Measurements from ENCODE around the gene ZNF688.
"Not testable (repeated sequence)": the region's sequence is repeated elsewhere in the genome, so short reads cannot be mapped to it uniquely, and the experiment has no call there.

The ZNF688 gene

GRCh38 chr16:30526137-30526822 is 45.2 kb downstream of the ZNF688 start, which contains the start of gene ZNF768:
Gene ZNF768 (minus strand): TSS chr16:30526566. CDS start chr16:30526413, 153 bp downstream.
- Histone ChIP-seq H3K27ac (ENCODE audit: insufficient read depth, low read length, poor library complexity, severe bottlenecking) (peak within 1 kb of the TSS; percentile 63), H3K36me3 (ENCODE audit: control insufficient read depth, insufficient read depth, low read length) (peaks cover 11% of the 10 kb centered on the region), H3K4me1 (ENCODE audit: control insufficient read depth, insufficient read depth, low read length, poor library complexity, severe bottlenecking) (peaks cover 12% of the 10 kb centered on the region), H3K4me3 (ENCODE audit: insufficient read depth, low read depth, low read length, poor library complexity, severe bottlenecking) (peak within 1 kb of the TSS; percentile 90), H3K9me3 (ENCODE audit: control insufficient read depth, low read length) (no peaks in the 10 kb centered on the region), H3K27me3 (replicated peaks; ENCODE audit: control insufficient read depth, insufficient read depth, low read length, poor library complexity, severe bottlenecking) (no peaks in the 10 kb centered on the region)
- peak in 2 of 3 donors; percentile 23 to 26 for DNase-seq

GRCh38 chr16:30525844-30526136 is 45.7 kb downstream of the ZNF688 start:
- Histone ChIP-seq H3K27ac (ENCODE audit: insufficient read depth, low read length, poor library complexity, severe bottlenecking) (peak overlapping the region; percentile 30), H3K36me3 (ENCODE audit: control insufficient read depth, insufficient read depth, low read length) (peaks cover 11% of the 10 kb centered on the region), H3K9me3 (ENCODE audit: control insufficient read depth, low read length) (no peaks in the 10 kb centered on the region), H3K4me3 (ENCODE audit: insufficient read depth, low read depth, low read length, poor library complexity, severe bottlenecking) (peak overlapping the region; percentile 50), H3K4me1 (ENCODE audit: control insufficient read depth, insufficient read depth, low read length, poor library complexity, severe bottlenecking) (peaks cover 12% of the 10 kb centered on the region), H3K27me3 (replicated peaks; ENCODE audit: control insufficient read depth, insufficient read depth, low read length, poor library complexity, severe bottlenecking) (no peaks in the 10 kb centered on the region)
- DNase-seq = no peak

GRCh38 chr16:30524575-30525568 is 46.6 kb downstream of the ZNF688 start:
- Histone ChIP-seq H3K9me3 (ENCODE audit: control insufficient read depth, low read length) (no peaks in the 10 kb centered on the region), H3K36me3 (ENCODE audit: control insufficient read depth, insufficient read depth, low read length) (peaks cover 19% of the 10 kb centered on the region), H3K27ac (ENCODE audit: insufficient read depth, low read length, poor library complexity, severe bottlenecking) (peak overlapping the region; percentile 30), H3K27me3 (replicated peaks; ENCODE audit: control insufficient read depth, insufficient read depth, low read length, poor library complexity, severe bottlenecking) (no peaks in the 10 kb centered on the region), H3K4me3 (ENCODE audit: insufficient read depth, low read depth, low read length, poor library complexity, severe bottlenecking) (no peak overlapping the region), H3K4me1 (ENCODE audit: control insufficient read depth, insufficient read depth, low read length, poor library complexity, severe bottlenecking) (peaks cover 12% of the 10 kb centered on the region)
- no peak for DNase-seq

- peaks cover 12% of the 10 kb centered on the region for H3K4me1 ChIP-seq (ENCODE audit: control insufficient read depth, insufficient read depth, low read length, poor library complexity, severe bottlenecking)
- H3K27ac ChIP-seq (ENCODE audit: insufficient read depth, low read length, poor library complexity, severe bottlenecking) = no peak overlapping the region
- no peaks in the 10 kb centered on the region for H3K27me3 ChIP-seq (replicated peaks; ENCODE audit: control insufficient read depth, insufficient read depth, low read length, poor library complexity, severe bottlenecking)
- no peak for DNase-seq
- no peaks in the 10 kb centered on the region for H3K9me3 ChIP-seq (ENCODE audit: control insufficient read depth, low read length)
- no peak overlapping the region for H3K4me3 ChIP-seq (ENCODE audit: insufficient read depth, low read depth, low read length, poor library complexity, severe bottlenecking)
- H3K36me3 ChIP-seq (ENCODE audit: control insufficient read depth, insufficient read depth, low read length) = peaks cover 28% of the 10 kb centered on the region
Observed at GRCh38 chr16:30523768-30524574, 47.5 kb downstream of the ZNF688 start.

GRCh38 chr16:30522702-30523463 is 48.6 kb downstream of the ZNF688 start:
- DNase-seq; H3K9me3 ChIP-seq (ENCODE audit: control insufficient read depth, low read length); H3K4me3 ChIP-seq (ENCODE audit: insufficient read depth, low read depth, low read length, poor library complexity, severe bottlenecking); H3K27me3 ChIP-seq (replicated peaks; ENCODE audit: control insufficient read depth, insufficient read depth, low read length, poor library complexity, severe bottlenecking); H3K27ac ChIP-seq (ENCODE audit: insufficient read depth, low read length, poor library complexity, severe bottlenecking): not testable (repeated sequence)
- H3K36me3 ChIP-seq (ENCODE audit: control insufficient read depth, insufficient read depth, low read length) = peaks cover 39% of the 10 kb centered on the region
- peaks cover 12% of the 10 kb centered on the region for H3K4me1 ChIP-seq (ENCODE audit: control insufficient read depth, insufficient read depth, low read length, poor library complexity, severe bottlenecking)

GRCh38 chr16:30521873-30522641 is 49.5 kb downstream of the ZNF688 start:
- DNase-seq = no peak
- Histone ChIP-seq H3K4me3 (ENCODE audit: insufficient read depth, low read depth, low read length, poor library complexity, severe bottlenecking) (no peak overlapping the region), H3K4me1 (ENCODE audit: control insufficient read depth, insufficient read depth, low read length, poor library complexity, severe bottlenecking) (peaks cover 4% of the 10 kb centered on the region), H3K36me3 (ENCODE audit: control insufficient read depth, insufficient read depth, low read length) (peaks cover 47% of the 10 kb centered on the region), H3K27me3 (replicated peaks; ENCODE audit: control insufficient read depth, insufficient read depth, low read length, poor library complexity, severe bottlenecking) (no peaks in the 10 kb centered on the region), H3K27ac (ENCODE audit: insufficient read depth, low read length, poor library complexity, severe bottlenecking) (no peak overlapping the region), H3K9me3 (ENCODE audit: control insufficient read depth, low read length) (no peaks in the 10 kb centered on the region)

- Histone ChIP-seq H3K4me1 (ENCODE audit: control insufficient read depth, insufficient read depth, low read length, poor library complexity, severe bottlenecking) (peaks cover 4% of the 10 kb centered on the region), H3K36me3 (ENCODE audit: control insufficient read depth, insufficient read depth, low read length) (peaks cover 53% of the 10 kb centered on the region), H3K9me3 (ENCODE audit: control insufficient read depth, low read length) (no peaks in the 10 kb centered on the region), H3K4me3 (ENCODE audit: insufficient read depth, low read depth, low read length, poor library complexity, severe bottlenecking) (no peak overlapping the region), H3K27me3 (replicated peaks; ENCODE audit: control insufficient read depth, insufficient read depth, low read length, poor library complexity, severe bottlenecking) (no peaks in the 10 kb centered on the region), H3K27ac (ENCODE audit: insufficient read depth, low read length, poor library complexity, severe bottlenecking) (no peak overlapping the region)
- no peak for DNase-seq
Observed at GRCh38 chr16:30521476-30521872, 50.0 kb downstream of the ZNF688 start.

All from effector memory CD4-positive, alpha-beta T cell (primary cell).